Ovary (tissue), 3 donors: ENCODE measurements around the gene TENM3.

Source experiments
- CTCF ChIP-seq, 3 donors: fragments of 450-650 bp in 2 of 3; fragments of 200-600 bp in 1 of 3; IDR thresholded peaks; one replicate each; pipeline versions ENCODE4 v1.5.1 to v1.8.0; 2016 to 2022; ENCODE audit warnings: antibody characterized with exemption in 3 of 3, mild to moderate bottlenecking in 1 of 3
- EP300 ChIP-seq: sonication (generic); formaldehyde crosslinking; IDR thresholded peaks from one replicate; pipeline ENCODE4 v1.6.1; 2017; ENCODE audit warnings: antibody characterized with exemption
- POLR2A ChIP-seq: fragments of 450-650 bp; IDR thresholded peaks from one replicate; pipeline ENCODE4 v1.6.1; 2017; ENCODE audit warnings: antibody characterized with exemption, mild to moderate bottlenecking, moderate library complexity
- donor health status: DM: no; HTN: no; CAD: no.

- TF ChIP-seq CTCF (IDR thresholded peaks at IDR 0.05): no peak
- TF ChIP-seq POLR2A: no peak
- TF ChIP-seq EP300: no peak
These were observed 15.6 kb upstream of the TENM3 start for GRCh38 chr4:182227611-182228010.
